GM19324 (cell line): ENCODE results near the gene TXNDC5.
A peak's percentile ranks its signal among the peaks of the same experiment; 100 is the strongest.

ENCODE experiments used
- ATAC-seq: cut with Tn5 transposase; IDR thresholded peaks from one replicate; pipeline ENCODE4 v1.9.1; 2021; ENCODE audit warnings: mild to moderate bottlenecking, moderate library complexity; ENCODE audit not compliant: unreplicated experiment, low FRiP score

Gene TXNDC5

GRCh38 chr6:7910654-7911344 lies at the start of gene TXNDC5:
TXNDC5 (minus strand) TSS chr6:7910788; CDS start chr6:7910776, 12 bp downstream.
- peak; percentile 62 for ATAC-seq

- no peak for ATAC-seq
Observed at GRCh38 chr6:7960141-7960540, 49.6 kb upstream of the TXNDC5 start.

- ATAC-seq = no peak
Observed at GRCh38 chr6:7959453-7959852, 48.9 kb upstream of the TXNDC5 start.

DNA sequence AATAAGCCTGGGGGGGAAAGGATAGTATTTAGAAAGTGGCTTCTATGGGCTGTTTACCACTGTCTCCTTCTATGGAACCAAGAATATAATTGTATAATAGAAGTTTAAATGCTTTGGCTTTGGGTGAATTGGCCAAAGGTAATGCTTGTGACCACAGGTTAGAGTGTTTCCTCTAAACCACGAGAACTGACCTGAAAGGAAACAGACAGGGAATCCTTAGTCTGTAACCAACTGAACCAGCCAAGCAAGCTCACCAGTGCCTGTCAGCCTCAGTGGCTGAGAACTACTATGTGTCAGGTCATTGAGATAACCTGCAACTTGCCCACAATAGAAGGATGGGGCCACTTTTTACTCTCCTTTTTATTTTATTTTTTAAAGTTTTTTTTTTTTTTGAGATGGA lies 47.9 kb upstream of the TXNDC5 start:
- ATAC-seq = no peak

DNA sequence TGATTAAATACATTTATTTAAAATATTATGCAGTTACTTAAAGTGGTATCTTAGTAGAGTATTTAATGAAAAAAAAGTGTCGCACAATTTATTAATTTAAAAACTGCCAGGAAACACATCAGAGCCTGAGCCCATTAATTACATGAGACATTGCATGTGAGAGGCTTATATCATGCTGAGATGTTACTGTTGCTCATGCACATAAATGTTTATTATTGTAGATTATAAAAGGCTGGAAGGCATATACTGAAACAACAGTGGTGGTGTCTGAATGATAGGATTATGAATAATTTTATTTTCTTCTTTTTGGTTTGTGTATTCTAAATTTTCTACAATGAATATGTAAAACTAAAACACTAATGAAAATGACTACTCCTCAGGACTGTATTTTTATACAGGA lies 45.7 kb upstream of the TXNDC5 start:
- no peak for ATAC-seq

DNA sequence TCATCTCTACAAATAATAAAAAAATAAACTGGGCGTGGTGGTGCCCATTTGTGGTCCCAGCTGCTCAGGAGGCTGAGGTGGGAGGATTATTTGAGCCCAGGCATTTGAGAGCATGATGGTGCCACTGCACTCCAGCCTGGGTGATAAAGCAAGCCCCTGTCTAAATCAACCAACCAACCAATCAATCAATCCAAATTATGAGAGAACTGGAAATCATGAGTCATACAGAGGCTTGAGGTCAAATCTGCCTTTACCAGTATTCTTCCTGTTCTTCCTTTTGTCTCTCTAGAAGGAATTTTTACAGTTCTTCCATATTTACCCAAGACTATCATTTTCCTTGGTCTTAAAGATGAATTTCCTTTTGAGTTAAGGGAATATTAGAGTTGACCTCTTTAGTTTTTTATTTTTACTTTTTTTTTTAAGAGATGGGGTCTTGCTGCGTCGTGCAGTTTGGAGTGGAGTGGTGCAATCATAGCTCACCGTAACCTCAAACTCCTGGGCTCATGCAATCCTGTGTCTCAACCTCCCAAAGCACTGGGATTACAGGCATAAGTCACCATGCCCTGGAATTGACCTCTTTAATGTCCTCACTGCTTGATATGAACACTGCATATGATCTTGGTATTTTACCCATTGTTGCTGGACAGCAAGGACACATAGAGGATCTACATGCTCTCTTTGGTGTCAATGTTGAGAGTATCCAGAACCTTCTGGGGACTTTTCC lies 44.1 kb upstream of the TXNDC5 start:
- no peak for ATAC-seq

- no peak for ATAC-seq
Observed at GRCh38 chr6:7953753-7954152, 43.2 kb upstream of the TXNDC5 start.

DNA sequence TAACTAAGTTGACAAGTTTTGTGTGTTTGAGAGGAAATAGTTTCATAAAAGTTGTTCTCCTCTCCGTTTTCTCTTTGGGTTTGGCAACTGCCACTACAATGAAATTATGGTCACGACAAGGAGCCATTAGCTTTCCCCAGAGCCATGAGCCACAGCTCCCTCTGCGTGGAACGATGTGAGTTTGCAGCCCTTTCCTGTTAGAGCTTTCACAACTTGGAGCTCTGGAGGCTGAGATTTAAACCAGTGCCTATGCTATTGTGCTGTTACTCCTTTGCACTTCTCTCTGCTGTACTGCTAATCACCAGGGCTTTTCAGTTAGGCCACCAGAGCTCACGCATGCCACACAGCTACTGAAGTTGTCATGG lies 29.3 kb upstream of the TXNDC5 start:
- ATAC-seq = peak; percentile 30

DNA sequence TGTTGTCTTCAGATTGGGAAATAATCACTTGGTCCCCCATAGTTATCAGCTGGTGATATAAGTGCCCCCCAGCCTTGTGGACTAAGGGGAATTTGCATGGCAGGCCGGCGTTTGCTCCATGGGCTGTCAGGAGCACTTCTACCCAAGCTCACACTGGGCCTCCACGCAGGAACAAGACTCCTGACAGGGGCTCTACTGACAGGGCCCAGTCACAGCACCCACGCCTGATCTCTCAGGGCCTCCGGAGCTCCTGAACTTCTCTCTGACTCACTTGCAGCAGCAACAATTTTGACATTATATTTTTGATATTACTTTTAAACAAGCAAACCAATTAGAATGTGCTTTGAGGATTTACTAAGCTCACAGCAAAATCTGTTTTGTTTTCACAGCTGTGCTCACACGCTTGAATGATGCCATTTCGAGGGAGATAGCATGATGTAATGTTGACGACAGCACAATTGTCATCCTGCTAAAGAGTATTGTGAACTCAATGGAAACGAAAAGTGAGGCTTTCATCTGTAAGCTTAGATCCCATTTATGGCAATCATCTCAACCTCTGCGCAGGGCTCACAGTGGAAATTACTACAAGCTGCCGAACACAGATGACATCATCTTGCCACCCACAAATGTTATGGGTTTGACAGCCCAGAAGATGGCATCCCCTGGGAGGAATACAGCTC lies 28.7 kb upstream of the TXNDC5 start:
- ATAC-seq = peak; percentile 55

- peak; percentile 27 for ATAC-seq
Observed at GRCh38 chr6:7938562-7939183, 28.1 kb upstream of the TXNDC5 start.

GRCh38 chr6:7933794-7934193 lies 23.2 kb upstream of the TXNDC5 start:
- peak; percentile 71 for ATAC-seq

DNA sequence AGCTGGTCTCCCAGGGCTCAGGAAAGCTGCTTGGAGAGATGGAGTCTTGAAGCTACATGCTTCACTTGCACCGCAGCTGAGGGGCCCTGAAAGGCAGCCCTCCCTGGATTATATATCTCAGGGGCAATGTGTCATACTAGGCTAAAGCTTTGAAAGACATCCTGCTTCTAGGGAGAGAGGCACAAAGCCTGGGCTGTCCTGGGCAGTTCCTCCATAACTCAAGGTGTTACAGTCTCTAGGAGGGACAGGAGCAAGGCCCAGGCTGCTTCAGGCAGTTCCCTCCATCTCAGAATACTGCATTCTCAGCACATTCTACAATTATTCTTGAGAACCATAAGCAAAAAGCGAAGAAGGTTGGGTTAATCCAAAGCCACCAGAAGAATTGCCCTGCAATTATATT lies 22.0 kb upstream of the TXNDC5 start:
- ATAC-seq = no peak

DNA sequence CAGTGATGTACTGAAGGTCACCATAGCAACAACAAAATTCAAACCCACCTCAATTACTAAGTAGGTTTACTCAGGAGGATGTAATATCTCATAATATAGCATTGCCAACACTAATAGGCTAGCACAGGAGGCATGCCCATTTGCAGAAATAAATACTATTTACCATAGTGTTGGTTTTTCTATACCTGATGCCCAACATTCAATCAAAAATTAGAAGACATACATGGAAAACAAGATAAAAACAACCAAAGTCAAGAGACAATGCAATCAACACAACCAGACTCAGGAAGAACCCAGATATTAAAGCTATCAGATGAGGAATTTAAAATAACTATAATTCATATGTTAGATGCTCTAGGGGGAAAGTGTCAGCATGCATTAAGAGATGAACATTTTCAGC lies 14.3 kb upstream of the TXNDC5 start:
- no peak for ATAC-seq

GRCh38 chr6:7922596-7922995 lies 12.0 kb upstream of the TXNDC5 start:
- no peak for ATAC-seq

- ATAC-seq = no peak
Observed at GRCh38 chr6:7921632-7922092, 11.1 kb upstream of the TXNDC5 start.

- no peak for ATAC-seq
Observed at GRCh38 chr6:7921046-7921445, 10.5 kb upstream of the TXNDC5 start.

- ATAC-seq = no peak
Observed at GRCh38 chr6:7920425-7920824, 9.8 kb upstream of the TXNDC5 start.

DNA sequence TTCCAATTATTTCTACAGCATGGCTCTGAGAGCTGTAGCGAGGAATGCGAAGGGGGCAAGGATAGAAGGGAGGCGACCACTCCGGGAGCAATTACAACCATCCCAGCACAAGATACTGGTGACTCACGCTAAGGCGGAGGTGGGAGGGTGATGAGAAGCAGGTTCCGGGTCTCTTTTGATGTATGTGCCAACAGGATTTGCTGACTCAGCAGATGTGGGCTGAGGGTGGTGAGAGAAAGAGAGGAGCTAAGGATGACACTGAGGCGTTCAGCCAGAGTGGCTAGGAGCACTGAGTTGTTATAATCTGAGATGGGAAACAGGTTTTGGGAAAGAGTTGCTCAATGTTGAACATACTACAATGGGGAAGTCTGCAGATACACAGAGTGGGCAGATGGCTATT lies 9.3 kb upstream of the TXNDC5 start:
- no peak for ATAC-seq

DNA sequence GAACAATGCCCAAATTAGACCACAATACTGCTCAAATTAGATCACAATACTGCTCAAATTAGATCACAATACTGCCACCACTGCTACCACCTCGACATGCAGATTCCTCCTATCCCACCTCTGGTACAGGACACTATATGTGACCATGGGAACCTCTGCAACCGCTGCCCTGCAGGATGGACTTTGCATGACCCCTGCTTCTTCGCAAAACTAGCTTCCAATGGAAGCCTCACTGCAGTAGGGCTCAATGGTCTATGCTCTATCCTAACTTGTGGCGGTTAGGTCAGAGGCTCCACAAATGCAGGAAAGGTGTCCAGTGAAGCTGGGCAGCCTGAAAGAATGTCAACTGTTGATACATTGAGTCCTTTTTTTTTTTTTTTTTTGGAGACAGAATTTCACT lies 7.8 kb upstream of the TXNDC5 start:
- no peak for ATAC-seq

DNA sequence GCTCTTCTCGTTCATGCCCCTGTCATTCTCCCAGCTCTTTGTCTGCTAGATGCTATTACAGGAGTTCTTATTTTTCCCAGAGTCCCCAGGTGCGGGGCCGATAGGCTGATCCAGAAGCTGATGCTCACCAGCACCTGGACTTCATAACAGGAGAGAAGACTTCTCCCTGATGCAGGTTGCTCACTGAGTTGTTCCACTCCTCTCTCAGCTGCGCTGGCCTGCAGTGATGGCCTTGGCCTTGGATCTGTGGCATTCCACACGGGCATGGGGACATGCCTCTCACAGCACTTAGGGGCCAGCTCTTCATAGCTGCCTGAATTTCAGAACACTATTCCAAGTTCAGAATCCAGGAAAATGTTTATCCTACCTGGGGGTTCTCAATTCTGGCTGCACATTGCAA lies 7.1 kb upstream of the TXNDC5 start:
- no peak for ATAC-seq

GRCh38 chr6:7916959-7917358 lies 6.4 kb upstream of the TXNDC5 start:
- peak; percentile 81 for ATAC-seq
